Measurements from ENCODE around the gene UNC119B.

The UNC119B gene

DNA sequence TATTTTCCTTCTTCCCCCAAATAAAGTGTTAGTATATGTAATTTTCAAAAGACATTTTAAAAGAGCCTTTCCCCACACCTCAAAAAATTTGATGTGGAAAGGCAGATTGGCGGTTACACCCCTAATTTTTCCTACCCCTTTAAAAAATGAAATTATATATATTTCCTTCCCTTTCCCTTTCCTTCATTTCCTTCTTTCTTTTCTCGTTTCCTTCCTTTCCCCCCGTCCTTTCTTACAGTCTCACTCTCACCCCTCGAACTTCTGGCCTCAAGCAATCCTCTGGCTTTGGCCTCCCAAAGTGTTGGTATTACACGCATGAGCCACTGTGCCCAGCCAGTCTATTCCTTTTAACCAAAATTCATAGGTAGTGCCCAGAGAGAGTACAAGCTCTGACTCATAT, 4.2 kb upstream of the UNC119B start:
- no peak for DNase-seq (ENCODE audit: low read depth)
- TF ChIP-seq, protein P1, sequence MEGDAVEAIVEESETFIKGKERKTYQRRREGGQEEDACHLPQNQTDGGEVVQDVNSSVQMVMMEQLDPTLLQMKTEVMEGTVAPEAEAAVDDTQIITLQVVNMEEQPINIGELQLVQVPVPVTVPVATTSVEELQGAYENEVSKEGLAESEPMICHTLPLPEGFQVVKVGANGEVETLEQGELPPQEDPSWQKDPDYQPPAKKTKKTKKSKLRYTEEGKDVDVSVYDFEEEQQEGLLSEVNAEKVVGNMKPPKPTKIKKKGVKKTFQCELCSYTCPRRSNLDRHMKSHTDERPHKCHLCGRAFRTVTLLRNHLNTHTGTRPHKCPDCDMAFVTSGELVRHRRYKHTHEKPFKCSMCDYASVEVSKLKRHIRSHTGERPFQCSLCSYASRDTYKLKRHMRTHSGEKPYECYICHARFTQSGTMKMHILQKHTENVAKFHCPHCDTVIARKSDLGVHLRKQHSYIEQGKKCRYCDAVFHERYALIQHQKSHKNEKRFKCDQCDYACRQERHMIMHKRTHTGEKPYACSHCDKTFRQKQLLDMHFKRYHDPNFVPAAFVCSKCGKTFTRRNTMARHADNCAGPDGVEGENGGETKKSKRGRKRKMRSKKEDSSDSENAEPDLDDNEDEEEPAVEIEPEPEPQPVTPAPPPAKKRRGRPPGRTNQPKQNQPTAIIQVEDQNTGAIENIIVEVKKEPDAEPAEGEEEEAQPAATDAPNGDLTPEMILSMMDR (conservative IDR thresholded peaks at IDR 0.05; ENCODE audit: low read depth, low read length): no peak
- no peak overlapping the region for H3K4me3 ChIP-seq (ENCODE audit: low read depth, low read length)

DNA sequence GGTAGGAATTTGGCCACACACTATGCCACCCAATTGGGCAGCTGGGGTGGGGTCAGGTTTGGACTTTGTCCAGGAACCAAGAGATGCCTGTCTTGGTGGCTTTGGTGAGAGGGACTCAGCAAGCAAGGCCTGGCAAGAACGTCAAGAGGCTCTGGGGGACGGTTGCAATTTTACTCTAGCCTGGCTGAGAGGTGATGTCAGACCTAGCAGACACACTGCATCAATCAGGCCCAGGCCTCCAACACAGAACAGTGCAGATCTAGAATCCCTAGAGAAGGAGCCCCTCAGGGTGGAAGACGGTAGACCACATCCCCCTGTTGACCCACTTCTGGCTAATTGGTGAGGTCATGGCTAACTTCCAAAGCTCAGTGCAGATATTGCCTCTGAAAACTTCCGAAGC, 1.6 kb upstream of the UNC119B start:
- no peak overlapping the region for H3K4me3 ChIP-seq (ENCODE audit: low read depth, low read length)
- TF ChIP-seq, protein P1 (conservative IDR thresholded peaks at IDR 0.05; ENCODE audit: low read depth, low read length): no peak
- no peak for DNase-seq (ENCODE audit: low read depth)

DNA sequence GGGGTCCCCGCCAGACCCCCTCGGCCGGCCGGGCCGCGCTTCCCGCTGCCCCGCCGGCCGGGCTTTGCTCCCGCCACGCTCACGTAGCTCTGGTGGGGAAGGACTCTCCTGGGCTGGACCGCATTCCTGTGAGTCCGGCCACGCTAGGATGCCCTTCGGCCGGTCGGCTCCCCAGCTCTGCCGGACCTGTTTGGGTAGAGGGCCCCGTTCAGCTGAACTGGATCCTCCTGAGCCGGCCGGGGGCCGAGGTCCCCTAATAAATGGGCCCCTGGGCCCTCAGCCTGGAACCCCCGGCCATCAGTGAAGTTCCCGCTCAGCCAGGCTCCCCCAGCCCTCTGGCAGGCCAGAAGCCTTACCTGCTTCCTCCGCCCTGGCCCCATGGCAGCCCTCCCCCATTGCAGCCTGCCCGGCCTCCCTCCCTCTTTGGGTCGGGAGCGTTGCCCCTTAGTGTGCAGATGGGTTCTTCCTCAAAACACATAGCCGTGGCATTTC, 593 bp downstream of the UNC119B start:
- H3K4me3 ChIP-seq (ENCODE audit: low read depth, low read length): peak overlapping the region; percentile 72
- TF ChIP-seq, protein P1 (conservative IDR thresholded peaks at IDR 0.05; ENCODE audit: low read depth, low read length): no peak
- DNase-seq (ENCODE audit: low read depth): no peak

DNA sequence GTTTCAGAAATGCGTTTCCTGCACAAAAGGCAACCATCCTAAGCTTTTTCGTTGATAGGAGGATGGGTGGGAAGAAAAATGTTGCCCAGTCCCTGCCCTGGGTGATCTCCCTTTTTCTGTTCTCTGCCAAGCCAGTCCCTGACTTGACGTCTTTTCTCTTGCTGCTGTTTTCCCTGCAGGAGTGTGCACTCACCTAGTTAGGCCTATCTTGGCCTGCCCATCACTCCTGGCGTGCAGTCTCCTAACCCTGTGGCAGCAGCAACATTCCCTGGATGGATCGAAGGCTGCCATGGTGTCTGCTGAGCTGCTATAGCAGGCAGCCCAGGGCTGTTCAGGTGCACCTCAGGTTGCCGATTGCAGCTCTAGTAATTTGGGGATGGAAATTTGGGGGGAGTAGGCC, 1.2 kb downstream of the UNC119B start:
- DNase-seq (ENCODE audit: low read depth): no peak
- H3K4me3 ChIP-seq (ENCODE audit: low read depth, low read length): peak overlapping the region; percentile 72
- TF ChIP-seq, protein P1 (conservative IDR thresholded peaks at IDR 0.05; ENCODE audit: low read depth, low read length): no peak

GRCh38 chr12:120712610-120713009, 2.4 kb downstream of the UNC119B start:
- H3K4me3 ChIP-seq (ENCODE audit: low read depth, low read length): no peak overlapping the region
- DNase-seq (ENCODE audit: low read depth): no peak
- TF ChIP-seq, protein P1 (conservative IDR thresholded peaks at IDR 0.05; ENCODE audit: low read depth, low read length): no peak

- TF ChIP-seq, protein P1 (conservative IDR thresholded peaks at IDR 0.05; ENCODE audit: low read depth, low read length): peak; percentile 85
- peak; percentile 91 for DNase-seq (ENCODE audit: low read depth)
- H3K4me3 ChIP-seq (ENCODE audit: low read depth, low read length): no peak overlapping the region
Observed at GRCh38 chr12:120713861-120714482, 3.7 kb downstream of the UNC119B start.

GRCh38 chr12:120718055-120718454, 7.8 kb downstream of the UNC119B start:
- no peak for DNase-seq (ENCODE audit: low read depth)
- TF ChIP-seq, protein P1 (conservative IDR thresholded peaks at IDR 0.05; ENCODE audit: low read depth, low read length): no peak

More at GRCh38 chr12:120718055-120718454, 7.8 kb downstream of the UNC119B start:
- H3K4me3 ChIP-seq (ENCODE audit: low read depth, low read length): no peak overlapping the region

All from choroid plexus epithelial cell (primary cell).